A673 (cell line): ENCODE measurements around the gene ARHGEF28.

ENCODE experiments used
- CTCF ChIP-seq: fragments of 300-800, 200-600 bp; sonication (generic); conservative IDR thresholded peaks from 2 replicates; pipeline ENCODE4 v1.5.1; 2017; ENCODE audit warnings: low read depth, mild to moderate bottlenecking, antibody characterized with exemption, low read length, moderate library complexity, mixed read lengths
- EZH2 ChIP-seq: fragments of 200-600 bp; sonication (generic); IDR thresholded peaks from 2 replicates; pipeline ENCODE4 v1.6.1; 2017; ENCODE audit warnings: borderline replicate concordance, low read depth, mild to moderate bottlenecking, mixed read lengths, antibody characterized with exemption, low read length; ENCODE audit not compliant: poor library complexity, severe bottlenecking

GRCh38 chr5:73719632-73720031 lies 93.6 kb downstream of the ARHGEF28 start:
- no peak for TF ChIP-seq CTCF
- no peak for TF ChIP-seq EZH2
